Suprapubic skin (tissue), 4 donors: Measurements from ENCODE around the gene FBXW9.

Experiments used
- POLR2A ChIP-seq, 2 donors: fragments of 450-650 bp; IDR thresholded peaks; one replicate each; pipeline ENCODE4 v1.6.1; 2017; ENCODE audit warnings: antibody characterized with exemption in 2 of 2, mild to moderate bottlenecking in 2 of 2, moderate library complexity in 2 of 2
- POLR2AphosphoS5 ChIP-seq, 3 donors: sonication (generic); formaldehyde crosslinking; IDR thresholded peaks; one replicate each; pipeline ENCODE4 v1.6.1; 2017; ENCODE audit warnings: antibody characterized with exemption in 3 of 3
- TF ChIP-seq, protein P1 (sequence below), 2 donors: fragments of 200-600 bp in 1 of 2; fragments of 450-650 bp in 1 of 2; sonication (generic) in 1 of 2; IDR thresholded peaks; one replicate each; pipeline ENCODE4 v1.5.1; 2016 to 2019; ENCODE audit warnings: antibody characterized with exemption in 2 of 2, mild to moderate bottlenecking in 1 of 2, moderate library complexity in 1 of 2

GRCh38 chr19:12731337-12731736 is 34.9 kb upstream of the FBXW9 start:
- TF ChIP-seq POLR2A (IDR thresholded peaks at IDR 0.05) (no peak), POLR2AphosphoS5 (IDR thresholded peaks at IDR 0.05) (no peak)
- TF ChIP-seq, protein P1, sequence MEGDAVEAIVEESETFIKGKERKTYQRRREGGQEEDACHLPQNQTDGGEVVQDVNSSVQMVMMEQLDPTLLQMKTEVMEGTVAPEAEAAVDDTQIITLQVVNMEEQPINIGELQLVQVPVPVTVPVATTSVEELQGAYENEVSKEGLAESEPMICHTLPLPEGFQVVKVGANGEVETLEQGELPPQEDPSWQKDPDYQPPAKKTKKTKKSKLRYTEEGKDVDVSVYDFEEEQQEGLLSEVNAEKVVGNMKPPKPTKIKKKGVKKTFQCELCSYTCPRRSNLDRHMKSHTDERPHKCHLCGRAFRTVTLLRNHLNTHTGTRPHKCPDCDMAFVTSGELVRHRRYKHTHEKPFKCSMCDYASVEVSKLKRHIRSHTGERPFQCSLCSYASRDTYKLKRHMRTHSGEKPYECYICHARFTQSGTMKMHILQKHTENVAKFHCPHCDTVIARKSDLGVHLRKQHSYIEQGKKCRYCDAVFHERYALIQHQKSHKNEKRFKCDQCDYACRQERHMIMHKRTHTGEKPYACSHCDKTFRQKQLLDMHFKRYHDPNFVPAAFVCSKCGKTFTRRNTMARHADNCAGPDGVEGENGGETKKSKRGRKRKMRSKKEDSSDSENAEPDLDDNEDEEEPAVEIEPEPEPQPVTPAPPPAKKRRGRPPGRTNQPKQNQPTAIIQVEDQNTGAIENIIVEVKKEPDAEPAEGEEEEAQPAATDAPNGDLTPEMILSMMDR (IDR thresholded peaks at IDR 0.05), result no peak
